Upper lobe of right lung (tissue), 1 donor: Measurements from ENCODE around the gene MYL9. TPM values are rescaled to one million over a fixed set of nuclear protein-coding genes. Genes with fewer than 3 reads are reported as not detected.

Experiments used
- ATAC-seq: fragments of 200-7000 bp; cut with Tn5 transposase; one replicate; pipeline ENCODE4 v1.9.1; 2020; ENCODE audit warnings: mild to moderate bottlenecking, moderate library complexity
- DNase-seq: peaks from one replicate; pipeline ENCODE4 v3.0.0-alpha.2; 2020
- H3K27ac ChIP-seq: fragments of 200-600 bp; one replicate; pipeline ENCODE4 v1.8.0; 2022
- H3K27me3 ChIP-seq: fragments of 200-600 bp; one replicate; pipeline ENCODE4 v1.8.0; 2022; ENCODE audit warnings: mild to moderate bottlenecking
- H3K36me3 ChIP-seq: fragments of 200-600 bp; one replicate; pipeline ENCODE4 v1.8.0; 2022
- H3K4me1 ChIP-seq: fragments of 200-600 bp; one replicate; pipeline ENCODE4 v1.8.0; 2022
- H3K4me3 ChIP-seq: fragments of 200-600 bp; one replicate; pipeline ENCODE4 v1.8.0; 2022; ENCODE audit warnings: mild to moderate bottlenecking
- H3K9me3 ChIP-seq: fragments of 200-600 bp; one replicate; pipeline ENCODE4 v1.8.0; 2022
- intact Hi-C: fragments of 100-400 bp; cut with DNase I; formaldehyde crosslinking; loops from one replicate; pipeline ENCODE4 v1.11.0; 2022
- total RNA-seq: library from RNA; stranded (reverse); fragmentation: NEBNext Ultra II Directional; extraction: Animal tissue kit (Norgen Biotek cat#: 25700); gene quantifications from one replicate; pipeline ENCODE4 v1.2.1, GENCODE V29; 2021
- TF ChIP-seq, protein P1 (sequence below): fragments of 200-600 bp; IDR thresholded peaks from one replicate; pipeline ENCODE4 v1.8.0; 2022; ENCODE audit warnings: antibody characterized with exemption
- donor health status: DM: no; HTN: yes; CAD: no; lungs with severe emphysema.

Gene MYL9
- total RNA-seq, 1 donor from 2014 or later: 410 TPM

DNA sequence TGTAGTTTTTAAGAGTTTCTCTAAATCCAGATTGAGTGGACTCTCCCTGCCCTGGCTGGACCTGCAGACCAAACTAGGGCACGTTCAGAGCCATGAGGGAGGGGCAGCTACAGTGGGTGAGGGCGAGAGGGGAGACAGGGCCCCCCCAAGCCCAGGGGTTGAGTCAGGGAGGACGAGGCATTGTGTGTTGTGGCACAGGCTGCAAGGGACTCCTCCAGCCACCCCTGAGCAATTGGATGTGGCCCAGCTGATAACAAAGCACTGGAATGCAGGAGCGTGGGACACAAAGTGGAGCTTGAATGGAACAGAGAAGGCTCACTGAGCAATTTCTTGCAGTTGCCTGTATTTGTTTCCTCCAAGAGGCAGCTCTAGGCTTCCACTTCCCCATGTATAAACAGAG, 43.5 kb upstream of the MYL9 start:
- intact Hi-C loops: no loop called here
- DNase-seq: no peak
- TF ChIP-seq, protein P1, sequence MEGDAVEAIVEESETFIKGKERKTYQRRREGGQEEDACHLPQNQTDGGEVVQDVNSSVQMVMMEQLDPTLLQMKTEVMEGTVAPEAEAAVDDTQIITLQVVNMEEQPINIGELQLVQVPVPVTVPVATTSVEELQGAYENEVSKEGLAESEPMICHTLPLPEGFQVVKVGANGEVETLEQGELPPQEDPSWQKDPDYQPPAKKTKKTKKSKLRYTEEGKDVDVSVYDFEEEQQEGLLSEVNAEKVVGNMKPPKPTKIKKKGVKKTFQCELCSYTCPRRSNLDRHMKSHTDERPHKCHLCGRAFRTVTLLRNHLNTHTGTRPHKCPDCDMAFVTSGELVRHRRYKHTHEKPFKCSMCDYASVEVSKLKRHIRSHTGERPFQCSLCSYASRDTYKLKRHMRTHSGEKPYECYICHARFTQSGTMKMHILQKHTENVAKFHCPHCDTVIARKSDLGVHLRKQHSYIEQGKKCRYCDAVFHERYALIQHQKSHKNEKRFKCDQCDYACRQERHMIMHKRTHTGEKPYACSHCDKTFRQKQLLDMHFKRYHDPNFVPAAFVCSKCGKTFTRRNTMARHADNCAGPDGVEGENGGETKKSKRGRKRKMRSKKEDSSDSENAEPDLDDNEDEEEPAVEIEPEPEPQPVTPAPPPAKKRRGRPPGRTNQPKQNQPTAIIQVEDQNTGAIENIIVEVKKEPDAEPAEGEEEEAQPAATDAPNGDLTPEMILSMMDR: no peak
- Histone ChIP-seq H3K36me3 (peaks cover 61% of the 10 kb centered on the region), H3K4me3 (no peak overlapping the region), H3K4me1 (peaks cover 14% of the 10 kb centered on the region), H3K27ac (no peak overlapping the region), H3K9me3 (no peaks in the 10 kb centered on the region), H3K27me3 (no peaks in the 10 kb centered on the region)
- peak; percentile 55 for ATAC-seq

DNA sequence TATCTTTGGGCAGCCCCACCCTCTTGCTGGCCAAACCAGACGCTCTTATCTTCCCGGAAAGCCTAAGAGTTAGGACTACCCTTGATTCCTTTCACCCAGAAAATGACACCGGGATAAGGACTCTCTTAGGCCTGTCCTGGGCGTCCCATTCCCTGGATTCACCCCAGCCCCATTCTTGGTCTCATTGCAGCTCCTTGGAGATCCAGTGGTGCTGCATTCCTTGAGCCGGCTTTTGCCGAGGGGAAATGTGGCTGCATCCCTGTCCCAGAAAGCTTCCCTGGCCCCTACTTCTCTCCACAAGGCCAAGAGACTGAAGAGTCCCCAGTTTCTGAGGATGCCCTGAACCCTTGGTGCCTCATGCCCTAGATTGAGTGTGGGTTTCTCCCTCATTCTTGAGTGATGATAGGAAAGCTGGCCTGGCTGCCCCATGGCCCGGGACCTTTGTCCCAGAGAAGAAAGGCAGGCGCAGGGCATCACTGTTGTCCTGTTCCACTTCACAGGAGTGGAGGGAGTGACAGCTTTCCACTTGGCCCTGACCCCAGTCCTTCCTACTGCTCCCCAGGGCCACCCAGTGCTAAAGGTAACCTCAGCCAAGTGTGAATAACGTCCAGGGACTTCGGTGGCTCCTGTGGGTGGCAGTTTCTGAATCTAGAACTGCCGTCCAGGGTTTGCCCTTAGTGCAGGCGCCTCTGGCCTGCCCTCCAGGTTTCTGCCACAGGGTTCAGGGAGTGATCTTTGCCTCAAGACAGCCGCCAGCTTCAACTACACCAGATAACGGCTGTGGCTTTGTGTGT, 42.7 kb upstream of the MYL9 start:
- Histone ChIP-seq H3K4me1 (peaks cover 7% of the 10 kb centered on the region), H3K27me3 (no peaks in the 10 kb centered on the region), H3K27ac (no peak overlapping the region), H3K9me3 (no peaks in the 10 kb centered on the region), H3K36me3 (peaks cover 69% of the 10 kb centered on the region), H3K4me3 (no peak overlapping the region)
- DNase-seq (no peak), ATAC-seq (peak; percentile 14)
- intact Hi-C loops: no loop called here
- TF ChIP-seq, protein P1: no peak

DNA sequence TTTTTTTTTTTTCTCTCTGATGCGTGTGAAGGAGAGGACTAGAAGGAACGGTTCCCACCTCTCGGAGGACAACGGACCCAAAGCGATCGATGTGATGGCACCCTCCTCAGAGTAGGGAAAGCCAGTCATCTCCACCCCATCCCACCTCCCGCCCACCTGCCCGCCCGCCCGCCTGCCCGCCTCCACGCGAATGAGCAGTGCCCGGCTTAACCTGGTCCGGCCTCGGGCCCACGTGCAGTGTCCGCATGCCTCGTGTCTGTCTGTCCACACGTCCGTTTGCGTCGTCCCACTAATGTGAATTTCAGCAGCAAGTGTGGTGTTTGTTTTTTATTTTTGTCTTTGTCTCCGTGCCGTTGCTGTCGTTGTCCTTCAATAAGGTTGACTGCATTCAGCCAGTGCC, 42.1 kb upstream of the MYL9 start:
- ATAC-seq: no peak
- no peak for DNase-seq
- no peak overlapping the region for H3K27ac ChIP-seq

DNA sequence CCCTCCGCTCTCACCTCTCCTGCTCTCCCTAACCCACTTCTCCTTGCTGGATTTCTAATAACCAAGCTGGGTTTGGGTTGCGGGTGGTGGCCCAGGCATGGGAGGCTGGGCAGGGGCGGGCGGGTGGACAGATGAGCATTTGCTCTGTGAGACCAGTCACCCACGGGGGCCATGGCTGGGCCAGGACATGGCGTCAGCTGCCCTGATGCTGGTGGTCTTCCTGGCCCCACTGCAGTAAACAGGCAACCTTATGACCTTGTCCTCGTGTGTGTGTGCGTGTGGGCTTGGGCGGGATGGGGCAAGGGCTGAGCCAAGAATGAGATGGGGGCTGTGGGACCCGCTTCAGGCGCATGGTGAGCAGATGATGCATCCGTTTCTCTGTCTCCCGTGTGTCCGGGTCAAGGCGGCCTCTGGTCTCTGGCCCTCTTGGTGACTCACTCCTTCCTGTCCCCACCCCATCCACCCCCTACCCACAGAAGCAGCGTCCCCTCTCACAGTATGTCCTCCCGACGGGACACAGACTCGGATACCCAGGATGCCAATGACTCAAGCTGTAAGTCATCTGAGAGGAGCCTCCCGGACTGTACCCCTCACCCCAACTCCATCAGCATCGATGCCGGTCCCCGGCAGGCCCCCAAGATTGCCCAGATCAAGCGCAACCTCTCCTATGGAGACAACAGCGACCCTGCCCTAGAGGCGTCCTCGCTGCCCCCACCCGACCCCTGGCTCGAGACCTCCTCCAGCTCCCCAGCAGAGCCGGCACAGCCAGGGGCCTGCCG, 41.4 kb upstream of the MYL9 start:
- Histone ChIP-seq H3K36me3 (peaks cover 82% of the 10 kb centered on the region), H3K4me3 (no peak overlapping the region), H3K9me3 (no peaks in the 10 kb centered on the region), H3K4me1 (no peaks in the 10 kb centered on the region), H3K27me3 (no peaks in the 10 kb centered on the region), H3K27ac (no peak overlapping the region)
- ATAC-seq: no peak
- TF ChIP-seq, protein P1: no peak
- DNase-seq: no peak
- intact Hi-C loops: no loop called here

More for the DNA sequence above, 42.1 kb upstream of the MYL9 start:
- H3K27me3 ChIP-seq: no peaks in the 10 kb centered on the region
- peaks cover under 1% of the 10 kb centered on the region for H3K4me1 ChIP-seq
- TF ChIP-seq, protein P1: no peak
- H3K4me3 ChIP-seq: no peak overlapping the region
- H3K36me3 ChIP-seq: peaks cover 75% of the 10 kb centered on the region
- intact Hi-C loops: no loop called here
- H3K9me3 ChIP-seq: no peaks in the 10 kb centered on the region

DNA sequence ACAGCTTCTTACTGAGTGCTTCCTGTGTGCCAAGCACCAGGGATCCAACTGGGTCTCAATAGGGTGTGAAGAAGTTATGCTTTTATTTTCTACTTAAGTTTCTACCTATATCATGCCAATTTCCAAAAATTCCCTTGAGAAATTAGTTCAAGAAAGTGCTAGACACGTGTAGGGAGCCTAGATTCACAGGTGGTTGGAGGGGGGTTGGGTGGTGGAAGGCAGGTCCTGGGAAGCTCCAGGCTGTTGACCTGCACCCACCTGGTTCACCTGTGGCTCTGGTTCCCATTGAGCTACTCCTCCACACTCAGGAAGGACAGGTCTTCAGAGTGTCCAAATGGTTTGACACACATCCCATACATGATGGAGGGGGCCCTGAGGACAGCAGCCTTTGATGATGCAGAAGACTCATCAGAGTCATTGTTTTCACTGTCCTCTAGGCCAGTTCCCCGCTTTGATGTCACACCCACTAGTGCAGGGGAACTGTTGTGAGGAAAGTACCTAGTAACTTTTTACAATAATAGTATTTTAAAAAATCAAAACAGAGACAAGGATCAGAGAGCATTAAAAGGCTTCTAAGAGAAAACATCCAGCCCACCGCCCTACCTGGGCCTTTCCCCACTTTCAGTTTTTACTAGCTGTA, 39.8 kb upstream of the MYL9 start:
- ATAC-seq (no peak), DNase-seq (no peak)
- TF ChIP-seq, protein P1: no peak
- Histone ChIP-seq H3K9me3 (no peaks in the 10 kb centered on the region), H3K4me1 (no peaks in the 10 kb centered on the region), H3K27ac (no peak overlapping the region), H3K27me3 (no peaks in the 10 kb centered on the region), H3K36me3 (peaks cover 93% of the 10 kb centered on the region), H3K4me3 (no peak overlapping the region)
- intact Hi-C loops: no loop called here
